ENCODE results near the gene ATAD5. TPM values are rescaled to one million over a fixed set of nuclear protein-coding genes. Genes with fewer than 3 reads are reported as not detected.
"Not testable (repeated sequence)": the region's sequence is repeated elsewhere in the genome, so short reads cannot be mapped to it uniquely, and the experiment has no call there.

The ATAD5 gene
- total RNA-seq, 1 donor, result 10.4 TPM

DNA sequence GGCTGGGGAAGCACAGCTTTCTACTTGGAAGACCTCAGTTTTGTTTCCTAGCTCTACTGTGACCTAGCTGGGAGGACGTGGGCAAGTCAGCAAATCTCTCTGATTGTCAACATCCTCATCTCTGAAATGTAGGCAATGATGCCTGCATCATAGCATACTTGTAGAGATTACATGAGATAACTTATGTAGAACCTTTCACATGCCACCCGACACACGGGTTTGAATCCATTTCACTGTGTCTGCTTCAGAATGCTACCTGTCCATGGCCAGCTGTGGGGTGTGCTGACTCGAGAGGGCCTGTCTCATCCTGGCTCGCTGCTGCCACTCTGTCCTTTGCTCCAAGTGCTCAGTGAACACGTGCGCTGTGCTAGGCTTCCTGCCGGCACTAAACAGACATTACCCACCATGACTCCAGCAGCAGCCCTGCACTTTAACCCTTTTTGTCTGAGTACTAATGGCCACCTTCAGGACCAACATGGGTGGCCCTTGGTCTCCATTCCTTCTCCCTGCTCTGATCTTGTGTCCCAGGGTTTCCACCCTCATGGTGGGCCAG, 97.4 kb downstream of the ATAD5 start:
- H3K4me3 ChIP-seq (ENCODE audit: low read depth, low read length), result no peak overlapping the region
- no peak for DNase-seq (ENCODE audit: low read depth)
- TF ChIP-seq, protein P1, sequence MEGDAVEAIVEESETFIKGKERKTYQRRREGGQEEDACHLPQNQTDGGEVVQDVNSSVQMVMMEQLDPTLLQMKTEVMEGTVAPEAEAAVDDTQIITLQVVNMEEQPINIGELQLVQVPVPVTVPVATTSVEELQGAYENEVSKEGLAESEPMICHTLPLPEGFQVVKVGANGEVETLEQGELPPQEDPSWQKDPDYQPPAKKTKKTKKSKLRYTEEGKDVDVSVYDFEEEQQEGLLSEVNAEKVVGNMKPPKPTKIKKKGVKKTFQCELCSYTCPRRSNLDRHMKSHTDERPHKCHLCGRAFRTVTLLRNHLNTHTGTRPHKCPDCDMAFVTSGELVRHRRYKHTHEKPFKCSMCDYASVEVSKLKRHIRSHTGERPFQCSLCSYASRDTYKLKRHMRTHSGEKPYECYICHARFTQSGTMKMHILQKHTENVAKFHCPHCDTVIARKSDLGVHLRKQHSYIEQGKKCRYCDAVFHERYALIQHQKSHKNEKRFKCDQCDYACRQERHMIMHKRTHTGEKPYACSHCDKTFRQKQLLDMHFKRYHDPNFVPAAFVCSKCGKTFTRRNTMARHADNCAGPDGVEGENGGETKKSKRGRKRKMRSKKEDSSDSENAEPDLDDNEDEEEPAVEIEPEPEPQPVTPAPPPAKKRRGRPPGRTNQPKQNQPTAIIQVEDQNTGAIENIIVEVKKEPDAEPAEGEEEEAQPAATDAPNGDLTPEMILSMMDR (IDR thresholded peaks at IDR 0.05; ENCODE audit: insufficient read depth, low read length), result no peak

DNA sequence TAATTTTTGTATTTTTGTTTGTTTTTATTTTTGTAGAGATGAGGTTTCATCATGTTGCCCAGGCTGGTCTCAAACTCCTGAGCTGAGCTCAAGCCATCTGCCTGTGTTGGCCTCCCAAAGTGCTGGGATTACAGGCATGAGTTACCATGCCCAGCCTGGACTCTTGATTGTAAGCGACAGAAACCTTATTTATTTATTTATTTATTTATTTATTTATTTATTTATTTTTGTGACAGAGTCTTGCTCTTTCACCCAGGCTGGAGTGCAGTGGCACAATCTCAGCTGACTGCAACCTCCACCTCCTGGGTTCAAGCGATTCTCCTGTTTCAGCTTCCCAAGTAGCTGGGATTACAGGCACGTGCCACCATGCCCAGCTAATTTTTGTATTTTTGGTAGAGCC, 98.1 kb downstream of the ATAD5 start:
- DNase-seq (ENCODE audit: low read depth); H3K4me3 ChIP-seq (ENCODE audit: low read depth, low read length): not testable (repeated sequence)

DNA sequence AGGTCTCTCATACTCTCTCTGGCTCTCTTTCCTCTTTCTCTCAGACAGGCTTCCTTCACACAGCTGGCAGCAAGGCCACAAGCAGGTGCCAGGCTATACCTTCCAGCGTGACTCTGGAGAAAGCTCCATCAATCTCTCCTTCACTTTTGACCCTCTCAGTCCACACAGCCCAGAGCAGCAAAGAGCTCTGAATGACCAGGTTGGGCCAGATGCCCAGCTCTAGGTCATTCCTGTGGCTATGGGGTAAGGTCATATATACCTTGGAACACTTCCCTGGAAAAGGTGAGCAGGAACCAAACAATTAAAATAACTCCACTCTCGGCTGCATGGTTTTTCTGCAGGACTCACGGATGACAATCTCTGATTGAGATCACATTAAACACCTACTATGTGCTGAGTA, 98.7 kb downstream of the ATAD5 start:
- no peak overlapping the region for H3K4me3 ChIP-seq (ENCODE audit: low read depth, low read length)
- TF ChIP-seq, protein P1 (IDR thresholded peaks at IDR 0.05; ENCODE audit: insufficient read depth, low read length), result no peak

DNA sequence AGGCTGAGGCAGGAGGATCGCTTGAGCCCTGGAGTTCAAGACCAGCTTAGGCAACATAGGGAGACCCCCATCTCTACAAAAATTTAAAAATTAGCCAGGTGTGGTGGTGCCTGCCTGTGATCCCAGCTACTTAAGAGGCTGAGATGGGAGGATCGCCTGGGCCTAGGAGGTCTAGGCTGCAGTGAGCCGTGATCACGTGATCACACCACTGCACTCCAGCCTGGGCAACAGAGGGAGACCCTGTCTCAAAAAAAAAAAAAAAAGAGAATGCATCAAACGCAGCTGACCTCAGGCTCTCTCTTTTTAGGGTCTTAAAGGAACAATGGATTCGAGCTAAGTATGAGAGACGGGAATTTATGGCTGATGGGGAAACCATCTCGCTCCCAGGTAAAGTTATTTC, 99.8 kb downstream of the ATAD5 start:
- H3K4me3 ChIP-seq (ENCODE audit: low read depth, low read length); DNase-seq (ENCODE audit: low read depth): not testable (repeated sequence)

More for the DNA sequence above, 98.7 kb downstream of the ATAD5 start:
- no peak for DNase-seq (ENCODE audit: low read depth)

DNA sequence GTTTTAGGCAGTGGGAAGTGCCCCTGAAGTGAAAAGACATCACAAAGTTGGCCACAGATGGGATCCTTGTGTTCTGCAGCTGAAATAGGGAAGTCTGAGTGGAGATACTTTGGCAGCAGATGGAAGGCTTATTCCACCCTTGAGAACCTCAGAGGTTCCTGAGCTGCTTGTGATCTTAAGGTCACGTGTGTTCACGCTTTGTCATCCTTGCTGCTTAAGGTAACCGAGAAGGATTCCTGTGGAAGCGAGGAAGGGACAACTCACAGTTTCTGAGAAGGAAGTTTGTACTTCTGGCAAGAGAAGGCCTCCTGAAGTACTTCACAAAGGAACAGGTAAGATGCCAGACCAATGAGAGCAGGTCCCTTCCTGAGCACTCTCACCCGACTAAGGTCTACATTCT, 102.2 kb downstream of the ATAD5 start:
- no peak for DNase-seq (ENCODE audit: low read depth)
- TF ChIP-seq, protein P1 (IDR thresholded peaks at IDR 0.05; ENCODE audit: insufficient read depth, low read length), result no peak
- no peak overlapping the region for H3K4me3 ChIP-seq (ENCODE audit: low read depth, low read length)

DNA sequence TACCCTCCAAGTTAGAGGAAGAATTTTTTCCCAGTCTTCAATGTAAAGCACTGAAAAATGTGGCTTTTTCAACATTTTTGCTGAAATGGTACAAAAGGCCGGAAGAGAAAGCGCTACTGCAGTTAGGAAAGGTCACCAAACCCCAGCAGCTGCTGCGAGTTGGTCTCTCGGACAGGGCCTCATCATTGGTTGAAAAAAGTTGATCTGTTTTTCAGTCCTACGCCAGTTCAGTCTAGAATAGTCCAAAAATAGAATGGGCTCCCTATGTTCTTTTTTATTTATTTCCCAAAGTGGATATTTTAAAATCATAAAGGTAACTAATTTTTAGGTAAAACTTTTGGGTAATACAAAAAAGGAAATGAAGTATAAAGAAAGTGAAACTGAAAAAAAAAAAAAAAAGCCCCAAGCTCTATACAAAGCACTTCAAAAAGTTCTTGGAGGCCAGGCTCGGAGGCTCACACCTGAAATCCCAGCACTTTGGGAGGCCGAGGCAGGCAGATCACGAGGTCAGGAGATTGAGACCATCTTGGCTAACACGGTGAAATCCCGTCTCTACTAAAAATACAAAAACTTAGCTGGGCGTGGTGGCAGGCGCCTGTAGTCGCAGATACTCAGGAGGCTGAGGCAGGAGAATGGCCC, 107.4 kb downstream of the ATAD5 start:
- no peak overlapping the region for H3K4me3 ChIP-seq (ENCODE audit: low read depth, low read length)
- TF ChIP-seq, protein P1 (IDR thresholded peaks at IDR 0.05; ENCODE audit: insufficient read depth, low read length), result no peak
- no peak for DNase-seq (ENCODE audit: low read depth)

DNA sequence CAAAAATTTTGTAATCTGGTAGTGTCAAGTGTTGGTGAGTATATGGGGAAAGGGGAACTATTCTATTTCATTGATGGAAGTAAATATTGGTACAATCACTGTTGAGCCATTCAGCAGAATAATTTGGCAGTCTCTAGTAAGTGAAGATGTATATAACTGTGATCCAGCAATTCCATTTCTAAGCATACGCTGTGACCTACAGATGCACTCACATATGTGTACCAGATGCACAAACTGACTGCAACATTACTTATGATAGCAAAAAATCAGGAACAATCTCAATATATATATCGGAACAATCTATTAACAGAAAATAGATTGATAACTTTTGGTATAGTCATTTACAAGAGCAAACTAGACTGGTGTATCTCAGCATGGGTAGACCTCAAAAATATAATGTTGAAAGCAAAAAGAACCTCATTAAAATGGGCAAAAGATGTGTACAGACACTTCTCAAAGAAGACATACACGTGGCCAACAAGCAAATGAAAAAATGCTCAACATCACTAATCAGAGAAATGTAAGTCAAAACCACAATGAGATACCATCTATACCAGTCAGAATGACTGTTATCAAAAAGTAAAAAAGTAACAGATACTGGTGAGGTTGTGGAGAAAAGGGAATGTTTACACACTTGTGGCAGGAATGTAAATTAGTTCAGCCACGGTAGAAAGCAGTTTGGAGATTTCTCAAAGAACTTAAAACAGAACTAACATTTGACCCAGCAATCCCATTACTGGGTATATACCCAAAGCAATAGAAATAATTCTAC, 110.7 kb downstream of the ATAD5 start:
- TF ChIP-seq, protein P1 (IDR thresholded peaks at IDR 0.05; ENCODE audit: insufficient read depth, low read length), result peak; percentile 5
- H3K4me3 ChIP-seq (ENCODE audit: low read depth, low read length), result no peak overlapping the region
- DNase-seq (ENCODE audit: low read depth), result no peak

Small RNA genes within 50 kb of the gene (small RNA-seq; reads per million reads assigned to genes)
- not detected for gene RNU6-298P

Other genes with a start within 250 kb of the ATAD5 start
- 12.5 and 14.1 TPM in 2 replicates for gene CRLF3, start 7.3 kb upstream of the ATAD5 start, total RNA-seq (ENCODE audit: low replicate concordance)
- 6.1 and 21.0 TPM in 2 replicates for gene TEFM, start 74.3 kb downstream of the ATAD5 start, total RNA-seq (ENCODE audit: low replicate concordance)
- 0.27 and 0.90 TPM in 2 replicates for gene ADAP2, start 90.0 kb downstream of the ATAD5 start, total RNA-seq (ENCODE audit: low replicate concordance)
- 10.1 and 10.7 TPM in 2 replicates for gene RNF135, start 139.1 kb downstream of the ATAD5 start, total RNA-seq (ENCODE audit: low replicate concordance)

All from fibroblast of the aortic adventitia (primary cell).